ENCODE results near the gene CAMTA1. TPM values are rescaled to one million over a fixed set of nuclear protein-coding genes. Genes with fewer than 3 reads are reported as not detected.

The CAMTA1 gene
- total RNA-seq, 1 donor from 2014 or later, result 268 TPM

DNA sequence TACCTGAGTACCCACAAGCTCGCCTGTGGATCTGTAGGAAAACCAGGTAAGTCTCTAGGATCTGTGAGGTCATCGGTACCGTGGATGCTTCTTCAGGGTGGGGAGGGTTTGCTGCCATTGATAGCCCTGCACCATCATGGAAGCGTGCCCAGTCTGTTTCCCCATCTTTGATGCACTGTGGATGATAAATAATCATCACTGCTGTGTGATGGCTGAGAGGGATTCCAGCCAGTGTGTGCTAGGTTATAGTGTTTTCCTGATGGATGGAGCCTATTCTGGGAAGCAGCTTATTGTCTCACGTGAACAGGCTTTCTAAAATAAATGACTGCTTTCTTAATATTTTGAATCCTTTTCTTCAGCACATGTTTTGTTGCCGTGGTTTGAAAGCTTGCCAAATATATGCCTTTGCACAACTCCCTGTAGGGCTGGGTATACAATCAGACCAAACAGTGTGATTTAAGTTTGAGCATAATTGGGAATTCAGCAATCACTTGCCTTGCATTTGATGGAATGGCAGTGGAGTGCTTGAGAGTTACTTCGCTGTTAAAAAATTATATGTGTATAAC, 113.8 kb downstream of the CAMTA1 start:
- Histone ChIP-seq H3K4me2 (no peak overlapping the region), H3K4me3 (no peak overlapping the region), H2AFZ (replicated peaks) (no peak overlapping the region), H3K4me1 (peaks cover 15% of the 10 kb centered on the region), H3K36me3 (no peaks in the 10 kb centered on the region), H3K9me3 (ENCODE audit: low read depth) (no peaks in the 10 kb centered on the region), H3K27me3 (no peaks in the 10 kb centered on the region), H3K79me2 (ENCODE audit: low read depth) (peaks cover 7% of the 10 kb centered on the region), H4K20me1 (ENCODE audit: low read depth) (peaks cover 17% of the 10 kb centered on the region), H3F3A (ENCODE audit: low read depth) (peaks cover 8% of the 10 kb centered on the region), H3K27ac (no peak overlapping the region), H3K9ac (no peak overlapping the region)
- H3K4me1 Mint-ChIP-seq, result peaks cover 21% of the 10 kb centered on the region
- no peak overlapping the region for H3K27ac Mint-ChIP-seq
- H3K36me3 Mint-ChIP-seq, result peaks cover 2% of the 10 kb centered on the region
- H3K9me3 Mint-ChIP-seq, result no peaks in the 10 kb centered on the region
- H3K27me3 Mint-ChIP-seq (ENCODE audit: insufficient read depth, low read depth), result no peaks in the 10 kb centered on the region
- H3K4me3 Mint-ChIP-seq, result no peak overlapping the region
- DNase-seq (ENCODE audit: low spot score), result no peak
- TF ChIP-seq, protein P1, sequence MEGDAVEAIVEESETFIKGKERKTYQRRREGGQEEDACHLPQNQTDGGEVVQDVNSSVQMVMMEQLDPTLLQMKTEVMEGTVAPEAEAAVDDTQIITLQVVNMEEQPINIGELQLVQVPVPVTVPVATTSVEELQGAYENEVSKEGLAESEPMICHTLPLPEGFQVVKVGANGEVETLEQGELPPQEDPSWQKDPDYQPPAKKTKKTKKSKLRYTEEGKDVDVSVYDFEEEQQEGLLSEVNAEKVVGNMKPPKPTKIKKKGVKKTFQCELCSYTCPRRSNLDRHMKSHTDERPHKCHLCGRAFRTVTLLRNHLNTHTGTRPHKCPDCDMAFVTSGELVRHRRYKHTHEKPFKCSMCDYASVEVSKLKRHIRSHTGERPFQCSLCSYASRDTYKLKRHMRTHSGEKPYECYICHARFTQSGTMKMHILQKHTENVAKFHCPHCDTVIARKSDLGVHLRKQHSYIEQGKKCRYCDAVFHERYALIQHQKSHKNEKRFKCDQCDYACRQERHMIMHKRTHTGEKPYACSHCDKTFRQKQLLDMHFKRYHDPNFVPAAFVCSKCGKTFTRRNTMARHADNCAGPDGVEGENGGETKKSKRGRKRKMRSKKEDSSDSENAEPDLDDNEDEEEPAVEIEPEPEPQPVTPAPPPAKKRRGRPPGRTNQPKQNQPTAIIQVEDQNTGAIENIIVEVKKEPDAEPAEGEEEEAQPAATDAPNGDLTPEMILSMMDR (IDR thresholded peaks at IDR 0.05), result no peak
- TF ChIP-seq EZH2 (IDR thresholded peaks at IDR 0.05) (no peak), EZH2phosphoT487 (IDR thresholded peaks at IDR 0.05) (no peak)

- peaks cover 8% of the 10 kb centered on the region for H3F3A ChIP-seq (ENCODE audit: low read depth)
- H3K4me1 ChIP-seq, result peaks cover 15% of the 10 kb centered on the region
- no peak overlapping the region for H3K27ac ChIP-seq
- no peaks in the 10 kb centered on the region for H3K27me3 Mint-ChIP-seq (ENCODE audit: insufficient read depth, low read depth)
- H3K9me3 Mint-ChIP-seq, result no peaks in the 10 kb centered on the region
- H3K4me3 ChIP-seq, result no peak overlapping the region
- DNase-seq (ENCODE audit: low spot score), result no peak
- no peak overlapping the region for H3K4me2 ChIP-seq
- H3K4me1 Mint-ChIP-seq, result peaks cover 21% of the 10 kb centered on the region
- H3K9ac ChIP-seq, result no peak overlapping the region
- H3K27ac Mint-ChIP-seq, result no peak overlapping the region
- TF ChIP-seq EZH2 (IDR thresholded peaks at IDR 0.05), result no peak
- TF ChIP-seq EZH2phosphoT487 (IDR thresholded peaks at IDR 0.05), result no peak
- TF ChIP-seq, protein P1 (IDR thresholded peaks at IDR 0.05), result no peak
- no peak overlapping the region for H2AFZ ChIP-seq (replicated peaks)
- no peaks in the 10 kb centered on the region for H3K9me3 ChIP-seq (ENCODE audit: low read depth)
- H3K36me3 Mint-ChIP-seq, result peaks cover 2% of the 10 kb centered on the region
- peaks cover 12% of the 10 kb centered on the region for H4K20me1 ChIP-seq (ENCODE audit: low read depth)
- no peak overlapping the region for H3K4me3 Mint-ChIP-seq
- peaks cover 4% of the 10 kb centered on the region for H3K79me2 ChIP-seq (ENCODE audit: low read depth)
- H3K27me3 ChIP-seq, result no peaks in the 10 kb centered on the region
- no peaks in the 10 kb centered on the region for H3K36me3 ChIP-seq
Observed at GRCh38 chr1:6899621-6900020, 114.4 kb downstream of the CAMTA1 start.

DNA sequence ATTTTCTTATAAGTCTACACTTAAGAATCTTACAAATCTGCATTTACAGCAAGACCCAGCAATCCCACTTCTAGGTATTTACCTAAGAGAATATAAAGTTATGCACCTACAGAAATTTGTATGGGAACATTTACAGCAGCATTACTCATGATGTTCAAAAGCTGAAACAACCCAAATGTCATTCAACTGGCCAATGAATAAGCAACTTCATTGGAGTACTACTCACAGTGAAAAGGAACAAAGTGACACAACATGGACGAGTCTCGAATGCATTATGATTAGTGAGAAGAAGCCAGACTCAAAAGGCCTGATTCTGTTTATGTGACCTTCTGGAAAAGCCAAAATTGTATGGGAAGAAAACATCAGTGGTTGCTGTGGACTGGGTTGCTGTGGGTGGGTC, 116.9 kb downstream of the CAMTA1 start:
- H3K4me2 ChIP-seq, result no peak overlapping the region

More for the DNA sequence above, 116.9 kb downstream of the CAMTA1 start:
- Histone ChIP-seq H3K27ac (no peak overlapping the region), H3K4me1 (peaks cover 11% of the 10 kb centered on the region), H3K9me3 (ENCODE audit: low read depth) (no peaks in the 10 kb centered on the region), H3K79me2 (ENCODE audit: low read depth) (no peaks in the 10 kb centered on the region), H2AFZ (replicated peaks) (no peak overlapping the region), H3F3A (ENCODE audit: low read depth) (no peaks in the 10 kb centered on the region), H3K4me3 (no peak overlapping the region), H3K27me3 (no peaks in the 10 kb centered on the region), H3K9ac (no peak overlapping the region), H4K20me1 (ENCODE audit: low read depth) (peaks cover 4% of the 10 kb centered on the region), H3K36me3 (no peaks in the 10 kb centered on the region)
- DNase-seq (ENCODE audit: low spot score), result no peak
- Mint-ChIP-seq H3K4me3 (no peak overlapping the region), H3K4me1 (peaks cover 16% of the 10 kb centered on the region), H3K9me3 (no peaks in the 10 kb centered on the region), H3K27ac (no peak overlapping the region), H3K27me3 (ENCODE audit: insufficient read depth, low read depth) (peaks cover 7% of the 10 kb centered on the region), H3K36me3 (peaks cover 2% of the 10 kb centered on the region)
- TF ChIP-seq, protein P1 (IDR thresholded peaks at IDR 0.05), result no peak
- TF ChIP-seq EZH2 (IDR thresholded peaks at IDR 0.05), result no peak
- TF ChIP-seq EZH2phosphoT487 (IDR thresholded peaks at IDR 0.05), result no peak

Data from neural progenitor cell (in vitro differentiated cells).